NCI-H1105 (cell line): ENCODE measurements around the gene RSPO1.
"Not testable (repeated sequence)": the region's sequence is repeated elsewhere in the genome, so short reads cannot be mapped to it uniquely, and the experiment has no call there.

Experiments used
- DNase-seq: peaks from one replicate; lab custom pipeline; 2025; lab: John Stamatoyannopoulos, UW

RSPO1 gene

GRCh38 chr1:37634244-37634991 is at the start of gene RSPO1:
RSPO1 (minus strand) TSS chr1:37634892; CDS start chr1:37629661, 5,231 bp downstream.
- DNase-seq = peak; percentile 20

GRCh38 chr1:37684182-37684581 is 49.5 kb upstream of the RSPO1 start:
- not testable (repeated sequence) for DNase-seq

GRCh38 chr1:37682334-37682987 is 47.8 kb upstream of the RSPO1 start:
- DNase-seq = peak; percentile 58

GRCh38 chr1:37680933-37681332 is 46.2 kb upstream of the RSPO1 start:
- DNase-seq = no peak

GRCh38 chr1:37677808-37678207 is 43.1 kb upstream of the RSPO1 start:
- no peak for DNase-seq

- DNase-seq = no peak
Observed at GRCh38 chr1:37677143-37677439, 42.4 kb upstream of the RSPO1 start.

GRCh38 chr1:37676281-37677142 is 41.8 kb upstream of the RSPO1 start:
- DNase-seq = no peak

- no peak for DNase-seq
Observed at GRCh38 chr1:37673920-37674319, 39.2 kb upstream of the RSPO1 start.

GRCh38 chr1:37672136-37672870 is 37.6 kb upstream of the RSPO1 start:
- no peak for DNase-seq

- DNase-seq = no peak
Observed at GRCh38 chr1:37671261-37671660, 36.6 kb upstream of the RSPO1 start.

GRCh38 chr1:37670133-37670532 is 35.4 kb upstream of the RSPO1 start:
- DNase-seq = no peak

GRCh38 chr1:37667023-37667671 is 32.5 kb upstream of the RSPO1 start:
- DNase-seq = no peak

GRCh38 chr1:37666241-37666867 is 31.7 kb upstream of the RSPO1 start:
- no peak for DNase-seq

- no peak for DNase-seq
Observed at GRCh38 chr1:37663426-37664000, 28.8 kb upstream of the RSPO1 start.

- DNase-seq = no peak
Observed at GRCh38 chr1:37662031-37662755, 27.5 kb upstream of the RSPO1 start.

GRCh38 chr1:37661401-37661800 is 26.7 kb upstream of the RSPO1 start:
- no peak for DNase-seq

- DNase-seq = no peak
Observed at GRCh38 chr1:37660664-37661063, 26.0 kb upstream of the RSPO1 start.

GRCh38 chr1:37658486-37658885 is 23.8 kb upstream of the RSPO1 start:
- DNase-seq = no peak

- DNase-seq = no peak
Observed at GRCh38 chr1:37657620-37658412, 23.1 kb upstream of the RSPO1 start.
